Activated T-cell treated with anti-CD3 and anti-CD28 coated beads, Interleukin-2, amount 50 U/mL, for 48 hours (primary cell): ENCODE measurements around the gene TMEFF2.

Experiments used
- DNase-seq, 2 experiments: peaks; one replicate each; pipeline ENCODE4 v3.0.0-alpha.2; 2020

Gene TMEFF2

DNA sequence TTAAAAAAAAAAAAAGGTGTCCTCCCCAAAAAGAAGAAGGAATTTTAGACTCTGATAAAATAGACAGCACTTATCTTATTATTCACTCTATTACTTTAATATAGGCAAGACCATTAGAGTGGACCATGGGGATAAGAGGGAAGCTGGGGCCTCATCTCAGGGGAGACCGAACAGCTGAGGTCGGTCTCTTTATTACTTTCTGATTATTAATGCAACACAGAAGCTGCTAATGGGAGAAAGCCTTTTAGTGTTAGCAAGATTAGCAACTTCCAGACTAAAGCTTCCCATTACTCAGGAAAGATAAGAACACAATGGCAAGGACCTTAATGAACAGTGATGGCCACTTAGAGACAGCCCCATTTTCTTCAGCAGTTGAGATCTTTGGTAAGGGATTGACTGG lies 135.5 kb downstream of the TMEFF2 start:
- no peak for DNase-seq

DNA sequence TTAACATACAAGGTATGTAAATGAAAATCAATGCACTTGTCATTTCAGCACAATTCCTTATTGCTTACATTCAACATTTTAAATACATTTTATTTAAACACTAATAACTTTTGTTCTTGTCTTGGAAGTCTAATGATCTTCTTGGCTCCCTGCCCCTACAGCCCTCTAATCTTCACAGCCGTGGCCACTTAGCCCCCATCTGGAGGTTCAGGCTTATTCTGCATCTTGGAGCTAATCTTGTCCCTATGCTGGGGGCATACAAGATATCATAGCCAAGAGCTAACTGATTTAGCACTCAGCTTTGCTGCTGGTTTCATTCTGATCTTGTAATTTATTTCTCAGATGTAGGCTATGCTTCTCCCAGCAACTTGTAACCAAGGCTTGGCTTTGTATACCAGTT lies 140.8 kb downstream of the TMEFF2 start:
- no peak for DNase-seq

DNA sequence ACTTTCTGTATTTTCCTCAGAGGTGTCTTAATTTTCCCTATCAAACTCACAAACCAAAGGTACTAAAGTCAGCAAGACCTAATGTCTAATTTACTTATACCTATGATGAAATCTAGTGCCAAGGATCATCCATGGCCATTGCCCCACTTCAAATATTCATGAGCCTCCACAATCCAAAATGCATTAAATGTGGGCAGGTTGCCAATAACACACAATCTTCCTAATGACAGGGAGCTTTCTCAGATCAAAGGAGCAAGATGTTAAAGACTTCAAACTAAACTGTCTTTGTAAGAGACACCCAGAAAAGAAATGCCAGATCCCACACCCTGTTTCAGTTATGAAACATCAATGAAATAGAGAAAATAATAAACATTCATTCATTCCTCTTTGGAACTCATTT lies 143.2 kb downstream of the TMEFF2 start:
- no peak for DNase-seq

DNA sequence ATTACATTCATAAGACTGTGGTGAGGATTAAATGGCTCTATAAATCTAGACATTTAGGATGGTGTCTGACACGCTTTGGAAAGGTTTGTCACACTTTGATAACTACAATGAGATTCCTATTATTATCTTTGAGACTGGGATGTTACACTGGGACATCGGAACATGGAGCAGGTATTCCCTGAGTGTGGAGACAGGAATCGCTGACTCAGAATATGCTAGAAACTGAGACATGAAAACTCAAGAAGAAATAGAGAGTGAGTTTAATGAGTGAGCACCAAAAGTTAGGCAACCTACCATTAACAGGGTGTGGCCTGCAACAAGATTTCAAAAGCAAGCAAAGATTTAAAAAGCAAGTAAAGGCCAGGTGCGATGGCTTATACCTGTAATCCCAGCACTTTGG lies 145.4 kb downstream of the TMEFF2 start:
- no peak for DNase-seq

DNA sequence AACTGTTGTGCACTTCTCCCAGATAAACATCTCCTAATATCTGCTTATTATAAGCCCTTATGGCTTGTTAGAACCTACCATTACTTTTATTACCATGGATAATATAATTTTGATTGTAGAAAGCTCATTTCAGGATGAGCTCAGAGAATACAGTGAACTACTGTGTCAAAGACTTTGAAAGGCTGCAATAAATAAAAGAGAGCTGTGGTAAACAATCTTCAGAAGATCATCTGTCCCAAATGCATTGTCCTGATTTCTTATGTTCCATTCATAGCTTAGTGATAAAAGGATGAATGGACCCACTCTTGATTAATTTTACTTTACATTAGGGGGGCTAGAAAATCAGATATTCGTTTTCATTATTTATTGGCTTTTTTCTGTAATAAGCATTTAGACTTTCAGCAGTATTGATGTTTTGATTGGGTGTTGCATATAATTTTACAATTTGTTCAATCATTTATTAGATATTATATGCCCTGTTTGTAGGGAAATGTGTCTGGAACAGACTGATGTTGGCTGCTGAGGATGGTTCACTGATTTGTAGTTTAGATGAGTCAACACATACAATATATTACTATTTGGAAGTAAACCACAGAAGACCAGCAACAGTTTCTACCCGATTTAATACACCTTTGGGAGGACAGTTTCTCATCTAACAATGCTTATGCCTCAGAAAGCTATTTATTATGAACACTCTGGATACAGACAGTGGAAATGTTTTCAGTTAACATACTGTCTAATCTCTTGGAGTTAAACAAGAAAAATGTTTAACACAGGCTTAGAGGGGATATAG lies 147.2 kb downstream of the TMEFF2 start:
- no peak for DNase-seq

DNA sequence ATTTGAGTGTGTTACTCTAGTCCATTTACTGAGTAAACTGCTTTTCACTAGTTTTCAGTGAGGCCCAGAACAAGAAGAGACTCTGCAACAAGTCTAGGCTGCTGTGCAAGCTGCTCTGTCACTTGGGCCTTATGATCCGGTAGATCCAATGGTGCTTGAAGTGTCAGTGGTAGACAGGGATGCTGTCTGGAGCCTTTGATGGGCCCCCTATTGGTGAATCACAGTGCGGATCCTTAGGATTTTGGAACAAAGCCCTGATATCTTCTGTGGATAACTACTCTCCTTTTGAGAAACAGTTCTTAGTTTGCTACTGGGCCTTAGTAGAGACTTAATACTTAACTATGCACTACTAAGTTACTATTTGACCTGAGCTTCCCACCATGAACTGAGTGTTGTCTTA lies 150.2 kb downstream of the TMEFF2 start:
- no peak for DNase-seq

DNA sequence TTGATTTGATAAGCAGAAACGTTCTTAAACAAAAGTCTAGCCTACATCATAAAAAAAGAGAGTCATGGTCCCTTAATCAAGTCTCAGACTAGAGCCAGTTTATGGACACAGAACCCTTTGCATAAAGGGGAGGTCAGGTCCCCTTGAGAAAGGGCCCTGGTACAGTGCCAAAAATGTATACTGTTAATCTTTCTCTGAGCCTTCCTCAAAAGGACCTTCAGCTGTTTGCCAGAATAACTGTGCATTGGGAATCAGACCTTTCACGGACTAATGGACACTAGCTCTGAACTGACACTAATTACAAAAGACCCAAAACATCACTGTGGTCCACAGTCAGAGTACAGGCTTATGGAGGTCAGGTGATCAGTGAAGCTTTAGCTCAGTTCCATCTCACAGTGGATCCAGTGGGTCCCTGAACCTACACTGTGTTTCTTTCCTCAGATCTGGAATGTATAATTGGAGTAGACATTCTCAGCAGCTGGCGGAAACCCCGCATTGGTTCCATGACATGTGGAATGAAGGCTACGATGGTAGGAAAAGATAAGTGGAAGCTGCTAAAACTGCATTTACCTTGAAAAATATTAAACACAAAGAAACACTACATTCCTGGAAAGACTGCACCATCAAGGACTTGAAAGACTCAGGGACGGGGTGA lies 151.4 kb downstream of the TMEFF2 start:
- DNase-seq = no peak

DNA sequence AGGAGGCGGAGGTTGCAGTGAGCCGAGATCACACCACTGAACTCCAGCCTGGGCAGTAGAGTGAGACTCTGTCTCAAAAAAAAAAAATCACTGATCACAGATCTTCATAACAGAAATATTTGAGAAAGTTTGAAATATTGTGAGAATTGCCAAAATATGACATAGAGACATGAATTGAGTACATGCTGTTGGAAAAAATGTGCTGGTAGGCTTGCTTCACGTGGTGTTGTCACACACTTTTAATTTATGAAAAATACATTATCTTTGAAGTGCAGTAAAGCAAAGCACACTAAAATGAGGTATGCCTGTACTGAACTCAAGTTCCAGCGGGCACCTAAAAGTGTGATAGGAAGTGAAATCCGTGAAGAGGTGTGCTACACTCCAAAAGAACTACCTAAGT lies 152.6 kb downstream of the TMEFF2 start:
- no peak for DNase-seq

DNA sequence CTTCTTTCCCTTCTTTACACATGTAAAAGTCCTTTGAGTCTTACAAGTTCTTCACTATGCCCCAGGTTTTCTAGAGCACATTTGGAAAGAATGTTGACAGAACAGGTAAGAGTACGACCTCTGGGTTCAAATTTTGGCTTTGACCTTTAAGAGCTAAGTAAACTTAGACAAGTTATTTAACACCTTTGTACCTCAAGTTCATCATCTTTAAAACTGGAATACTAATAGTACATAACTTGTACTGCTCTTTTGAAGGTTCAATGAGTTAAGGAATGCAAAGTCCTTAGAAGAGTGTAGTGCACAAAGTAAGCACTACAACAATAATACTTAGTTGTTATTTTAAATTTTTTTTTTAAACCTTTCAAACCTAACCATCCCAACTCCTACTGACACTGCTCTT lies 156.6 kb downstream of the TMEFF2 start:
- no peak for DNase-seq

DNA sequence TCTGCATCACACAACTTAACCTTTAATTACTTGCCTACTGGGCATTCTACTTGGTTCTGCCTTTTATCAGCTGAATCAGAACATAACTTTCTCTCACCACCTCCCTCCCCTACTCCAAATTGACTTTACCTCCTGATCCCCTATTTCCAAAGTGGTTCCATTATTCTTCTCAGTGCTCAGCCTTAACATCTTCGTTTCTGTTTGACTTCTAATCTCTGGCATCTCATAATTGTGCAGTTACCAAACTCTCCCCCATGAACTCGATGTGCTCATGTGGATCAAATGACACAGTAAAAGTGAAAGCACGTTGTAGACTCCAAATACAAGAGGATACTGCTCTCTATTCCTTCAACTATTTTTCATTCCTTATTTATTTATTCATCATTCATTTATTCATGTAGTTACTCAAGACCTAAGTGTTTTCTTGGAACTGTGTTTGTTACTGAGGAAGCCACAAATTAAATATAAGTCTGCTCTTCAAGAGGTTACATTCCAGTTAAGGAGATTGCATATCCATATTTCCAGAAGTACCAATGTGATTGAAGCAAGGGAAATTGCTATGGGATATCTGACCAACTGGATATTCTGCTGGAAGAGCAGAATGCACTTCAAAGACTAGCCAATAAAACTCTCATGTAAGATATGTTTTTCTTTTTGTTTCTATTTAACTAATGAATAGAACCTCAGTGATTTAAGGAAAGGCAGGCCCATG lies 158.8 kb downstream of the TMEFF2 start:
- no peak for DNase-seq

DNA sequence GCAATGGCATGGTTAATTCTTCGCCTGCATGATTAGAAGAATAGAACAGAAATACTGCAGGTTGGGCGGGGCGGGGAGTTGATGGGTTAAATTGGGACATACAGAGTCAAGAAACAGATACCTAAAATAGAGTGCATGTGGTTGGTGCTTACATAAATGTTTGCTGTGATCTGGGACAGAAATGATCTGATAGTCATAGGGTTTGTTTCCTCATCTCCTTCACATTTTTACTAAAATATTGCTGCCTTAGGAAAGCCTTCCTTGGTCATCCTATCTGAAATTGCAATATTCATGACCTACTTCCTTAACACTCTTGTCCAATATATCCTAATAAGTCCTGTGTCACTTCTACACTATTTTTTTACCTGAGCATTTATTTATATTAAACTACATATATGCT lies 163.9 kb downstream of the TMEFF2 start:
- DNase-seq = no peak

DNA sequence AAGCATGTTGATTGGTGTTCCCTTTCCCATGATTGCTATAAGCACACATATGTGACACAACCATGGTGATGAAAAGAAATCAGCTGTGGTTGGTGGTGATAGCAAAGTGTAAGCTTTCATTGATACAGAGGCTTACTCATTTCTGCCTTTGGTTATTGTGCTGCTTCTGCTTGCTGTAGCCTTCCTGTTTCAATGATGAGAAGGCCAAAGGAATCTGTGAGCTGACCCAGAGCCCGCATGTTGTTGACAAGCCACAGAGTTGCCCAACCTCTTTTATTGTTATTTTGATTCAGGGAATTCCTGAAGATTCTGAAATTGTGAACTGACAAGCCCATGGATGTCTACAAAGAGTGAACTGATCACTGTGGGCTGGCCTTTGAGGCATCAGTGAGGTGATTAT lies 164.4 kb downstream of the TMEFF2 start:
- no peak for DNase-seq

DNA sequence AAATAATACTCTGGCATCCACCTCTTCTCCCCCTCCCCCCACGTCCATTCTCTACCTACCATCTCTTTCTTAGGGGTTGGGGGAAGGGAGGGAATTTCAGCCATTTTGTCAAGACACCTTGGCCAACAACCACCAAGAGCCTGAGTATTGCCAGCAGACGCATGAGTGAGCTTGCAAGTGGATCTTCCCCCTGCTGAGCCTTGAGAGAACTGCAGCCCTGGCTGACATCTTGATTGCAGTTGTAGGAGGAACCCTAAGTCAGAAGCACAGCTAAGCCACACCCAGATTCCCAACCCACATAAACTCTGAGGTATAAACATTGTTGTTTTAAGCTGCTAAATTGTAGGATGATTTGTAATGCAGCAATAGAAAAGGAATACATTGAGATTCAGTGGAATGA lies 165.6 kb downstream of the TMEFF2 start:
- no peak for DNase-seq

DNA sequence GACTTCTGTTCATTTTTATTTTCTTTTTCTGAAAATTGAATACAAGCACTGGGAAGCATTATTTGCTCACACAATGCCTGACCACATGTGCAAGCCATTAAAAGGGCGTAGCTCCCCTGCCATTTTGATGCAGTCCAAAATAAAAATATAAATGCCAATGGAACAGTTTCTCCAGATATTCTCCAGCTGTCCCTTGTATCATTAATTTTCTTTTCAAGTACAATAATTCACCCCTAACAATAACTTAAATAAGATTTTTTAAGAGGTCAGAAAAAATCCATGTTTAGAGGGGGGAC lies 168.0 kb downstream of the TMEFF2 start:
- no peak for DNase-seq

DNA sequence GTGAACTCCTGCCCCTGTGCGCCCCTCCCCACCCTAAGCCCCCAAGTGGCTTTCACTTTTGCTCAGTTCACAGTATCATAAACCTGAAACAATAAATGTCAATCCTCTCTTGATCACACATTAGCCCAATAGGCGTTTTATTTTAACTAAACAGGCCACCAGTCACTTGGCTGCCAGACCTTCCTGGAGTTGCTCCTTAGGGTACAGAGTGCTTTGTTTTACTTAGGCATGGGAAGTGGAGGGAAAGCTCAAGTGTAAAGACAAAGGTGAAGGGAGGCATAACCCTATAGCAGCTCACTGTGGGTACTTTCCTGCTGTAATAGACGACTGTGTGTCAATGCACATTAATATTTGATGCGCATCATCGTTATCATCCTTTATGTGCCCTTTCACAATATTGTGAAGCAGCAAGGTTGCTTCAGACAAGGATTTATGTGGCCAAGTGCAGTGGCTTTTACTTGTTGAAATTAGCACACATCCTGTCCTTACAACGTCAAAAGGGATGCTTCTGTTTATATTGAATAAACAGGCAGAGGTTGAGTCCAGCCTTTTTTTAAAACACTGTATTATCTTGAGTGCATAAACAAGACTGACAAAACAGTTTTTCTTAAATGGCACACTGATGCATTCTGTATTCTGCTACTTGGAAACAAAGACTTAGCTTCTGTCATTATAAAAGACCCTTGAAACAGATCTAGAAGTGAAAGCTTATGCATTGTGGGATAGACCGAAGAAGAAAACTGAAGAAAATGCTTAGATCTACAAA lies 168.5 kb downstream of the TMEFF2 start:
- DNase-seq = no peak

DNA sequence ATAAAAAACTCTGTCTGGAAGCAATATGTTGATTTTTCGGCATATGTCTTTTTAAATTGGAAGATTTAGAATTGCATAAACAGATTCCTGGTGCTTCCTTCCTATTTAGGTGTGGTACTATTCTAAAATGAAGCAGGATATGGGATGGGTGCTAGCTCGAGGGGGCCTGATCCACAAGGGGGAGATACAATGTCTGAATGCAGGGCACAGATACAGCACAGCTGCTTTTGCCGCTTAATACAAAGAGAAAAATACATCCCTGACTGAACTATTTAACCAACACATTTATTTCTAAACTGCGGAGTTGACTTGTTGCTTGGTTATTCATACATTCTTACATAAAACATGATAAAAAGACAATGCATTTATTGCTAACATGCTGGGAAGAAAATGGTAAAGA lies 169.1 kb downstream of the TMEFF2 start:
- DNase-seq = no peak

DNA sequence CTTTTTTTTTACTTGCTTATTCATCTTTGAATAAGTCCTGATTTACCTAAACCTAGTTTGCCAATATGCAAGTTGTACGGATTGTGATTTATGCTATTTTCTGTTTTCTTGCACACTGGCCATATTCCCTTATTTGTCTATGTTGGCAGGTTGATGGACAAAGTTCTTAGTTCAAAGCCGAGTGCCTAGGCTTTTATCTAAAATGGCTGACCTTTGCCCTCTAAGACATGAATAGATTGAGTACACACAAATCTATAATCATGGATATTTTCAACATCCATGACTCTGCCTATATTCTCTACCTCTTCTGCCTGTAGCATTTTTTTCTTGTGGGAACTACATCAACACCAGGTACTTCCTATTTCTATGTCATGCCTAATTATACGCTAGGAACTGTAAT lies 171.7 kb downstream of the TMEFF2 start:
- DNase-seq = no peak

DNA sequence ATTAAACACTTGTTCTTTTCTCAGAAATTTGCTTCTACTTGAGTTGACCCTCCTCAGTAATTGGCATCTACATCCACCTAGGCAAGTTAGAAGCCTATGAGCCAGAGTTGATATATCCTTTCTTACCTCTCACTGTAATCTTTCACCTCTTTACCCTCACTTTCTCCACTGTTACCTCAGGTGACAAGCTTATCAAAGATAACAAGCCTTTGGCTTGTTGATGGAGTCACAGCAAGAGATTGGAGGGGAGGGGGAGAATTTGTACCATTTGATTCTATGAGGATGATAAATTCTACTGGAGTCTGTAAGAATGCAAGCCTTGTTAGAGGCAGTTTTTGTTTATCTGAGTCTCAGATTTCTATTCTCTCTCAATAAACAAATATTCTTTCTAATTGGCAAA lies 176.9 kb downstream of the TMEFF2 start:
- no peak for DNase-seq

DNA sequence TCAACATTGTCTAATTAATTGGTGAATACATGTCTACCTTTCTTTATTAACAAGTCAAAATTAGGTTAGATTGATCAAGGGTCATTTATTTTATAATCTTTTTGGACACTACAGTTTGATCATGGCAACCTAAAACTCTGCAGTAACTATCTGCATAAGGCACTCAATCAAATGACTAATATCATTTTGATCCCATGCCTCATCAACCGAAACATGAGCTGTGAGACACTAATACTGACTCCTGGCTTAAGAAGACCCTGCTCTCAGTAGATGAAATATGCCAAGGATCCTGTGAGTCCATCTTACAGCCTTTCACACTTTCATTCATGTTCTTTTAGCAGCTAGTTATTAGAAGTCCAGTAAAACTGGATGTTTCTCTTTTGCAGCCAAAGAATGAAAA lies 178.5 kb downstream of the TMEFF2 start:
- DNase-seq = no peak

DNA sequence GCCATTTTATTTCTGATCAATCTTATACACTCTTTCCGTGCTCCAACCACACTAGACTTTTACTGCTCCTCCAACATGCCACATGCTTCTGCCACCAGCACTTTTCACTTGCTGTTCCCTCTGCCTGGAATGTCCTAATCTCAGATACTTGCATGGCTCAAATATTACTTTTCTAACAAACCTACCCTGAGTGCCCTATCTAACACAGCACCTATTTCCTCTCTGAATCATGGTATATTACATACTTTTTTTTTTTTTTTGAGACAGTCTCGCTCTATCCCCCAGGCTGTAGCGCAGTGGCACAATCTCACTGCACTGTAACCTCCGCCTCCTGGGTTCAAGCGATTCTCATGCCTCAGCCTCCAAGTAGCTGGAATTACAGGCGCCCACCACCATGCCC lies 181.5 kb downstream of the TMEFF2 start:
- DNase-seq = no peak

DNA sequence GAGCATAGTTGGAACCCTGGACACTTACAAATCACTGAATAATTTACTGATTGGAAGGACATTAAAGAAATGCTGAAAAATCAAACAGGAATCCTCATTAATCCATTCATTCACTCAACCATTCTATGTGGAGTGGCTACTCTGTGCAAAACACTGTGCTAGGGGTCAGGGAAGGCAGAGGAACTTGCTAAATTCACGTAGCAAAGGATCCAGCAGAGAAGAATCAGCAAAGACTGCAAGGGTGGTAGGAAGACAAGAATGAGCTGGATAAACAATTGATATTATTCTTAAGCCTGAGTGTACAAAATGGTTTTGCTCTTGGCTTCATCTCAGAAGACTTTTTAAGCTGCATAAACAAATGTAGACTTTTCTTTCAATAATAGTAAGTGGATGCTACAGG lies 183.5 kb downstream of the TMEFF2 start:
- no peak for DNase-seq

DNA sequence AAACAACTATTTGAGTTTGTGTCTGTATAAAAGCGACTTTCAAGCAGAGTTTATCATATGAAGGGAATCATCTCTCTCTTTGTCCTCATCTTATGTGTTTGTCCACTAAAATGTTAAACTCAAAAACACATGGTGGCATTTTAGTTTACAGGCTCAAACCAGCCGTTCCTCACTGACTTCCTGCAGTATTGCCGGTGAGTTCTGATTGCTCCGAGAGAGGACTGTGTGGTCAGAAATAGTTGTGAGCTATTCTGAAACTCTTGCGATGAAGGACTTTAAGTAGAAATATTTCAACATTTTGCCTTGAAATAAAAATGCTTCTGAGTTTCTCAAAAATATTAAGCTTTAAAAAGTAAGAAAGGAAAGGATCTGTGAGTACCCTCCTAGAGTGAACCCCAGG lies 184.7 kb downstream of the TMEFF2 start:
- no peak for DNase-seq

DNA sequence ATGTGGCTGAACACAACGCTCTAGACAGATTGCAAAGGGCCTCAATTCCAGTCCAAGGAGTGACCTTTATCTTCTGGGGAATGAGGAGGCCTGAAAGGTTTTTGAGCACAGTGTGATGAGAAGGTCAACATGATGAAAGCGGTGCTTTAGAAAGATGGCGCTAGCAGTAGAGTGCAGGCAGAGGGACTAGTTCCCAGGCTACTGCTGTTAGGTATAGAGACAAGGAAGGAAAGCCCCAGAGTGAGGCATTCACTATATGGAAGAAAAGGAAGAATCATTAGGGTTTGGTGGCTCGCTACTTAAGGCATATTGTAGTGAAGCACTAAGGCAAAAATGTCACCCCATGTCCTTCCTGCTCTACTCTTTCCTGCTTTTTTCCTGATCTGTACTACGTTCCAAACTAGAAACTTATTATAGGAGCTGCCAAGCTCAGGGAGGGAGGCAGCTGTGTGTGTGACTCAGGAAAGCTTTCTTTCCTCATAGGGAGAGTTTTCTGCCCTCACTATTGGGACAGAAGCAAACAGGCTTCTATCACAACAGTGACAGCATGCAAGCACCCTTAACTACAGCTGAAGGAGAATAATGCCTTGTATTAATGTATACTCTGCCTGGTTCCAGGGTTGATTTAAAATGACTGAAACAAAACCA lies 187.0 kb downstream of the TMEFF2 start:
- DNase-seq = no peak
